Stimulated activated CD8-positive, alpha-beta memory T cell treated with anti-CD3 and anti-CD28 coated beads, Interleukin-4, amount 100 ng/mL, for 24 hours (primary cell): ENCODE results near the gene BHLHA9.
"Not testable (repeated sequence)": the region's sequence is repeated elsewhere in the genome, so short reads cannot be mapped to it uniquely, and the experiment has no call there.

Experiments
- DNase-seq: peaks from one replicate; pipeline ENCODE4 v3.0.0-alpha.2; 2020; ENCODE audit warnings: low read depth

Gene BHLHA9

DNA sequence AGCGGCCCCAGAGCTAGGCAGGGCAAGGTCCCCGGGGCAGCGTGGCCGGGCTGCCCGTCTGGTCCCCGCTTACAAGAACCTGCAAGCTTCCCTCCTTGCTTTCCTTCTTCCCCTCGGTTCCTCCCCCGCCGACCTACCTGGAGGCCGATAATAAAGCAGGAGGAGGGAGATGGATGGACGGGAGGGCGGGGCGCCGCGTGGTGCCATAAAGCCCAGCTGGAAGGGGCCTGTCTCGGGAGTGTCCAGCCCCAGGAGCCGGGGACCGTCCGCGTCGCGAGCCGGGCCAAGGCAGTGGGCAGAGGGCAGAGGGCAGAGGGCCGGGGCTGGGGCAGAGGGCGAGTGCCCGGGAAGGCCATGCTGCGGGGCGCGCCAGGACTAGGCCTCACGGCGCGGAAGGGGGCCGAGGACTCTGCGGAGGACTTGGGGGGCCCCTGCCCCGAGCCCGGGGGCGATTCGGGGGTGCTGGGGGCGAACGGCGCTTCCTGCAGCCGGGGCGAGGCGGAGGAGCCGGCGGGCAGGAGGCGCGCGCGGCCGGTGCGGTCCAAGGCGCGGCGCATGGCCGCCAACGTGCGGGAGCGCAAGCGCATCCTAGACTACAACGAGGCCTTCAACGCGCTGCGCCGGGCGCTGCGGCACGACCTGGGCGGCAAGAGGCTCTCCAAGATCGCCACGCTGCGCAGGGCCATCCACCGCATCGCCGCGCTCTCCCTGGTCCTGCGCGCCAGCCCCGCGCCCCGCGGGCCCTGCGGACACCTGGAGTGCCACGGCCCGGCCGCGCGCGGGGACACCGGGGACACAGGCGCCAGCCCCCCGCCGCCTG, at the start of gene BHLHA9:
BHLHA9 (plus strand) TSS at position 235 of the 820 bp plus-strand sequence; CDS start at position 355, 120 bp downstream.
- DNase-seq = no peak

GRCh38 chr17:1221209-1221608, 49.0 kb upstream of the BHLHA9 start:
- no peak for DNase-seq

- DNase-seq = no peak
Measured at GRCh38 chr17:1222321-1222720, 47.9 kb upstream of the BHLHA9 start.

- DNase-seq = no peak
Measured at GRCh38 chr17:1223662-1224061, 46.6 kb upstream of the BHLHA9 start.

DNA sequence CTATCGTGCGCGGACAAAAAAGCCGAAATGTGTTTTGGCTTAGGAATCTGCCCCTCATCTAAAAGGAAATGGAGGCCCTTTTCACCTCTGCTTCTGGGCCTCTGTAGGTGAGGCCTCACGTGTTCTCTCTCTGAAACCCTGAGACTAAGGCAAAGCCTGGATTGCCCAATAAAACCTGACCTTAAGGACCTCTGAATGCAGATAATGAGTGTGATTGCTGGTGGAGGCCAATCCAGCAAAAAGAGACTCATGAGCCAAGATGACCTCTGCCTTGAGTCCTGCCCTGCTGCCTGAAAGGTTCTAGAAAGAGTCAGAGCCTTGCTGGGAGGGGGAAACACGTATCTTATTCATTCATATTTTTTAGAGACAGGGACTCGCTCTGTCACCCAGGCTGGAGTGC, 45.9 kb upstream of the BHLHA9 start:
- no peak for DNase-seq

DNA sequence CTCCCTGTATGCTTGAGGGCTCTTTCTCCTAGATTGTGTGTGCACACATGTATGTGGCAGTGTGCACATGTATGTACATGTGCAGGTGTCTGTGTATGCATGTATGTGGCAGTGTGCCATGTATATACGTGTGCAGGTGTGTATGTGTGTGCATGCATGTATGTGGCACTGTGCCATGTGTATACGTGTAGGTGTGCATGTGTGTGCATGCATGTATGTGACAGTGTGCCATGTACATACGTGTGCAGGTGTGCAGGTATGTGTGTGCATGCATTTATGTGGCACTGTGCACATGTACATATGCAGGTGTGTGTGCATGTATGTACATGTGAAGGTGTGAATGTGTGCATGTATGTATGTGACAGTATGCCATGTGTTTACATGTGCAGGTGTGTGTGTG, 43.9 kb upstream of the BHLHA9 start:
- DNase-seq = no peak

DNA sequence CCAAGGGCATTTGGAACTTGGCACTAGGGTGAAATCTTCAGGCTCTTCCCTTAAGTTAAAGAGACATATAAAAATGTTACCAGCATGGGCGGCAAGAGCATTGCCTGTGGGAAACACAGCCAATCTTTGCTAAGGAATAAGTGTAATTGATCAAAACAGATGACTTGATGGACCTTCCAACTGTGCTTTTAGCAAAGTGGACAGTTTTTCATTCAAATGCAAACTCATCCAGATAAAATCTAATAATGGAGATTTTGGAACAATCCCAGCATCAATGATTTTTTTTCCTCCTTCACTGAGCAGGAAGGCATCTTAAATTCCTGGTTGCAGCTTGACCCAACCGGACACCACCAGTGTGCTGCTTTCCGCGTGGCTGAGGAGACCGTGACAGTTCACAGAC, 42.9 kb upstream of the BHLHA9 start:
- DNase-seq = no peak

DNA sequence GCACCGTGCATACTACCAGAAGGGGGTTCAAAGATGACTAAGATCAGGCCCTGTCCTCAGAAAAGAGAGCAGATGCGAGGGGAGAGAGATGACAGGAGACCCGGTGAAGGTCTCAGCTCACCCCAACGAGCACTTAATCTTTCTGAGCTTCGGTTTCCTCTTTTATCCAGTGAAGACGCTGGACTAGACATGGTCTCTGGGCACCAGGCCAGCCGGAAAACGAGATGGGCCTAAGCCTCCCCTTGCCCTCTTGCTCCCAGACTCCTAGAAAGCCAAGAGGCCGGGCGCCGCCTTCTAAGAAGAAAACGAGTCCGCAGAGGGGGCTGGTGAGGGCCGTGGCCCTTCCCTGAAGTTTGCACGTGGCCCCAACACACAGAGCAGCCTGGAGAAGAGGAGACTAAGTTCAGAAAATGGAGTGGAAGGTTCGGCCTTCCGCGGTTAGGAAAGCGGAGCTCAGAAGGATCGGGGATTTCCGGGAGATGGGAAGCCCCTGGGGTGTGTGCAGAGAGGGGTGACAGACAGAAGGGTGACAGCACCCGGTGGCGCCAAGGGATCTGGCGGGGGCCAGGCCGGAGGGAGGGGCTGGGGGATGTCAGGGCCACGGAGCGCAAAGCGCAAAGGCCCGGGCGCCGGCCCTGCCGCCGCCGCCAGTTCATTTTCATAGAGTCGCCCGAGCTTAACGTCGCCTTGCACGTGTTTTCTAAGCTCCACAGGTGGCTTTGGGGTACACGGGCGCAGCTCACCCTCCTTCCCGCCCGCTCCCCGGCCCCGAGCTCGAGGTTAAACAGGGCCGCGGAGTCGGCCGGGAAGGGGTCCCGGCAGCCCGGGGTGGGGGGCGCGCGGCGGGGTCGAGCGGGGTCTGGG, 42.1 kb upstream of the BHLHA9 start:
- no peak for DNase-seq

GRCh38 chr17:1228781-1229348, 41.4 kb upstream of the BHLHA9 start:
- no peak for DNase-seq

DNA sequence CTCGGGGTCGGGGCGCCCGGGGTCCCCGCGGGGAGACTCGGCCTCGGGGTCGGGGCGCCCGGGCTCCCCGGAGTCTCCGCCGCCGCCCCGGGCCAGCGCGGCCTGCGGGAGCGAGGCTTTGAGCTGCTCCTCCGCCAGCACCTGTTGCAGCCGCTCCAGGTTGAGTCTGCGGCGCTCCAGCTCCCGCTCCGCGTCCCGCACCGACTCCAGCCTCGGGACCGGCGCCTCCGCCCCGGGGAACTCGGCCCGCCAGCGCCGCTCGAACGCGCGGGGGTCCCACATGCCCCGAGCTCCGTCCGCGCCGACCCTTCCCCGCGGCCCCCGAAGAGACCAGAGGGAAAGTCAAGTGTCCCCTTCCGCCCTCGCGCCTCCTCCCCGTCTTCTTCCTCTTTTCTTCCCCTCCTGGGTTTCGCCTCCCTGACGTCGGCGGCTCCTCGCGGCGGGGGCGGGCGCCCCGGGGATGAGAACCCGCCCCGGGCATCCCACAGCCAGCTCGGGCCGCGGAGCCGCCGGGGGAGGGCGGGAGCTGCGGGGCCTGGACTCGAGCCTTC, 40.8 kb upstream of the BHLHA9 start:
- DNase-seq = peak; percentile 31

GRCh38 chr17:1229900-1230501, 40.2 kb upstream of the BHLHA9 start:
- DNase-seq = no peak

DNA sequence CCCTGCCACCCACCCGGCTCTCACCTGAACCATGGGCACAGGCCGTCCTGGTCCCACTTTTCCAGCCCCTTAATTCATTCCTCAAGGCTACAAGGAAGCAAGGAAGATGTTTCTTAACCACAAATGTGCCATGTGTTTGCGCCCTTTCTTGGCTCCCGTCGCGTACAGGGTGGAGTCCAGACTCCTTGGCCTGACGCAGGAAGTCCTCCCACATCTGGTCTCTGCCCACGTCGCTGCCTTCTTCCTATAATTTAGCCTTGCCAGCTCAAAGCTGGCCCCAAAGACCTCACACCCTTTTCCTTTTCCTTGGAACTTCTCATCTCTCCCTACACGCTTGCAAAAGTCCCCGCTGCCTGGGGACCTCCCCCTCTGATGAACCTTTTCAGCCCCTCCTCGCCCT, 38.8 kb upstream of the BHLHA9 start:
- DNase-seq = no peak

DNA sequence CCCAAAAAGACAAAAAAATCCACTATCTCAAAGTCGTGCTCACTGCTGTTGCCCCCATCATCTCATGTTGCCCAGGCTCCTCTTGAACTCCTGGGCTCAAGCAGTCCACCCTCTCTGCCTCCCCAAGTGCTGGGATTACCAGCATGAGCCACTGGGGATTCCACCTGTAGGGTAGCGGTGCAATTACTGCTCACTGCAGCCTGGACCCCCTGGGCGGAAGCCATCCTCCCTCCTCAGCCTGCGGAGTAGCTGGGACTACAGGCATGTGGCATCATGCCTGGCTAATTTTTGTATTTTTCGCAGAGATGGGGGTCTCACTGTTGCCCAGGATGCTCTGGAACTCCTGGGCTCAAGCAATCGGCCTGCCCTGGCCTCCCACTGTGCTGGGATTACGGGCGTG, 37.9 kb upstream of the BHLHA9 start:
- DNase-seq = no peak

GRCh38 chr17:1232786-1233185, 37.5 kb upstream of the BHLHA9 start:
- DNase-seq = no peak

- DNase-seq = no peak
Measured at GRCh38 chr17:1234455-1234854, 35.8 kb upstream of the BHLHA9 start.

DNA sequence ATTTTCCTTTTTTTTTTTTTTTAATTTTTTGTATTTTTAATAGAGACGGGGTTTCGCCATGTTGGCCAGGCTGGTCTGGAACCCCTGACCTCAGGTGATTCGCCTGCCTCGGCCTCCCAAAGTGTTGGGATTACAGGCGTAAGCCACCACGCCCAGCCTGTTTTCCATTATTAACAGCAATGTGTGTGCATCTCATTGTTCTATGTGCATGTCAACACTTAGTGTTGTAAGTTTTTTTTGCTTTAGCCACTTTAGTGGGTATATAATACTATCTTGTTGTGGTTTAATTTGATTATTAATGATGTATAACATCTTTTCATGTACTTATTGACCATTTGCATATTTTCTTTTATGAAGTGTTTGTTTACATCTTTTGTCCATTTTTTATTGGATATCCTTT, 32.8 kb upstream of the BHLHA9 start:
- DNase-seq = no peak

DNA sequence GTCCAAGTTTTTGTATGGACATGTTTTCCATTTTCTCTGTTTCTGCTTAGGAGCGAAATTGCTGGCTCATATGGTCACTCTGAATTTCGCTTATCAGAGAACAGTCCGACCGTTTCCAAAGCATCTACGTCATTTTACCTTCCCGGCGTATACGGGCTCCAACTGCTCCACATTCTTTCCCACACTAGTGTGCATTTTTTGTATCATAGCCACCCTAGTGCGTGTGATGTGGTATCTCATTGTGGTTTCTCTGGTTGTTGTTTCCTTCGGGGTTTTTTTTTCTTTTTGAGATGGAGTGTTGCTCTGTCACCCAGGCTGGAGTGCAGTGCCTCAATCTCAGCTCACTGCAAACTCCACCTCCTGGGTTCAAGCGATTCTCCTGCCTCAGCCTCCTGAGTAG, 31.0 kb upstream of the BHLHA9 start:
- no peak for DNase-seq

- not testable (repeated sequence) for DNase-seq
Measured at GRCh38 chr17:1240426-1240825, 29.8 kb upstream of the BHLHA9 start.

- DNase-seq = no peak
Measured at GRCh38 chr17:1241929-1242328, 28.3 kb upstream of the BHLHA9 start.

DNA sequence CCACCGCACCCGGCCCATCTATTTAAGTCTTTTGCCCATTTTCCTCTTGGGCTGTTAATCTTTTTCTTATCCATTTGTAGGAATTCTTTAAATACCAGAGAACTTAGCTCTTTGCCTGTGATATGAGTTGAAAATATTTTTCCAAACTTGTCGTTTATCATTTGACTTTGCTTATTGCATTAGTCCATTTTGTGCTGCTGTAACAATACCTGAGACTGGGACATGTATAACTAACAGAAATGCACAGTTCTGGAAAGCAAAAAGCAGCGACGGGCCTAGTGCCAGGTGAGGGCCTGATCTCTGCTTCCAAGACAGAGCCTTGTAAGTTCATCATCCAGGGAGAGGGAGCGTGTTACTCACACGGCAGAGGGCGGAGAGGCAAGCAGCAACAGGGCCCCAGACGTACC, 25.6 kb upstream of the BHLHA9 start:
- no peak for DNase-seq

GRCh38 chr17:1251866-1252608, 18.2 kb upstream of the BHLHA9 start:
- no peak for DNase-seq
